Measurements from ENCODE around the gene SYCN. TPM values are rescaled to one million over a fixed set of nuclear protein-coding genes. Genes with fewer than 3 reads are reported as not detected.

Gene SYCN
- polyA plus RNA-seq, 3 donors = not detected

- H4K20me1 ChIP-seq (ENCODE audit: insufficient read depth, low read length) = peaks cover 9% of the 10 kb centered on the region
- H3K9ac ChIP-seq (ENCODE audit: insufficient read depth, low read length, poor library complexity, severe bottlenecking) = no peak overlapping the region
- intact Hi-C loops (cut with micrococcal nuclease) = no loop called here
- no peaks in the 10 kb centered on the region for H3K36me3 ChIP-seq (replicated peaks in 1 of 2; ENCODE audit: control insufficient read depth in 1 of 2, insufficient read depth in 2 of 2, low read length in 2 of 2)
- H3K79me2 ChIP-seq (ENCODE audit: insufficient read depth, low read length) = peaks cover 16% of the 10 kb centered on the region
- H3K9me3 ChIP-seq (replicated peaks in 1 of 2; ENCODE audit: control insufficient read depth in 1 of 2, insufficient read depth in 1 of 2, low read length in 2 of 2) = no peaks in the 10 kb centered on the region
- H3K9me3 Mint-ChIP-seq = no peaks in the 10 kb centered on the region
- H2AFZ ChIP-seq (ENCODE audit: insufficient read depth, low read depth, low read length, poor library complexity, severe bottlenecking) = no peak overlapping the region
- TF ChIP-seq CTCF (IDR thresholded peaks at IDR 0.05) = no peak
- peaks cover 4% of the 10 kb centered on the region for H3K4me1 Mint-ChIP-seq
- no peaks in the 10 kb centered on the region for H3K27me3 Mint-ChIP-seq (ENCODE audit: low read depth in 3 of 3)
- H3K4me1 ChIP-seq (ENCODE audit: control insufficient read depth in 1 of 2, insufficient read depth in 2 of 2, low read length in 2 of 2) = peaks cover 0 to 5% of the 10 kb centered on the region in 2 donors
- no peak overlapping the region for H3K27ac ChIP-seq (ENCODE audit: low read depth in 1 of 2, low read length in 2 of 2)
- peaks cover 0 to 3% of the 10 kb centered on the region in 2 donors for H3K36me3 Mint-ChIP-seq
- peak overlapping the region in 2 of 7 donors; percentile 11 to 44 for H3K27ac Mint-ChIP-seq
- no peaks in the 10 kb centered on the region for H3K27me3 ChIP-seq (ENCODE audit: control insufficient read depth in 2 of 2, insufficient read depth in 2 of 2, low read length in 2 of 2)
- H3K4me3 ChIP-seq (replicated peaks in 1 of 3; ENCODE audit: low read depth in 2 of 3, low read length in 3 of 3) = no peak overlapping the region
- no peak overlapping the region for H3K4me2 ChIP-seq (replicated peaks; ENCODE audit: extremely low read depth, low read length, poor library complexity, severe bottlenecking)
- H3K4me3 Mint-ChIP-seq = no peak overlapping the region
- DNase-seq = no peak
- 87% methylated on average over 8 of the region's 11 CpGs for WGBS (ENCODE audit: insufficient coverage)
These were observed 48.9 kb downstream of the SYCN start for GRCh38 chr19:39155114-39155700.

- no peaks in the 10 kb centered on the region for H3K9me3 ChIP-seq (replicated peaks in 1 of 2; ENCODE audit: control insufficient read depth in 1 of 2, insufficient read depth in 1 of 2, low read length in 2 of 2)
- DNase-seq = no peak
- H3K27ac ChIP-seq (ENCODE audit: low read depth in 1 of 2, low read length in 2 of 2) = no peak overlapping the region
- no peak overlapping the region for H3K4me3 ChIP-seq (replicated peaks in 1 of 3; ENCODE audit: low read depth in 2 of 3, low read length in 3 of 3)
- 88% methylated on average over 6 of the region's 11 CpGs for WGBS (ENCODE audit: insufficient coverage)
- Mint-ChIP-seq H3K4me1 (no peaks in the 10 kb centered on the region), H3K4me3 (no peak overlapping the region), H3K27ac (peak overlapping the region in 1 of 7 donors; percentile 44), H3K36me3 (peaks cover 0 to 3% of the 10 kb centered on the region in 2 donors), H3K9me3 (no peaks in the 10 kb centered on the region), H3K27me3 (ENCODE audit: low read depth in 3 of 3) (no peaks in the 10 kb centered on the region)
- peaks cover 9% of the 10 kb centered on the region for H4K20me1 ChIP-seq (ENCODE audit: insufficient read depth, low read length)
- H3K27me3 ChIP-seq (ENCODE audit: control insufficient read depth in 2 of 2, insufficient read depth in 2 of 2, low read length in 2 of 2) = no peaks in the 10 kb centered on the region
- no peaks in the 10 kb centered on the region for H3K4me1 ChIP-seq (ENCODE audit: control insufficient read depth in 1 of 2, insufficient read depth in 2 of 2, low read length in 2 of 2)
- intact Hi-C loops (cut with micrococcal nuclease) = no loop called here
- no peaks in the 10 kb centered on the region for H3K36me3 ChIP-seq (replicated peaks in 1 of 2; ENCODE audit: control insufficient read depth in 1 of 2, insufficient read depth in 2 of 2, low read length in 2 of 2)
- H3K4me2 ChIP-seq (replicated peaks; ENCODE audit: extremely low read depth, low read length, poor library complexity, severe bottlenecking) = no peak overlapping the region
- no peak for TF ChIP-seq CTCF (IDR thresholded peaks at IDR 0.05)
- H3K79me2 ChIP-seq (ENCODE audit: insufficient read depth, low read length) = peaks cover 18% of the 10 kb centered on the region
- H3K9ac ChIP-seq (ENCODE audit: insufficient read depth, low read length, poor library complexity, severe bottlenecking) = no peak overlapping the region
- no peak overlapping the region for H2AFZ ChIP-seq (ENCODE audit: insufficient read depth, low read depth, low read length, poor library complexity, severe bottlenecking)
These were observed 49.4 kb downstream of the SYCN start for GRCh38 chr19:39154629-39155100.
